Measurements from ENCODE around the gene PTPRE.

DNA sequence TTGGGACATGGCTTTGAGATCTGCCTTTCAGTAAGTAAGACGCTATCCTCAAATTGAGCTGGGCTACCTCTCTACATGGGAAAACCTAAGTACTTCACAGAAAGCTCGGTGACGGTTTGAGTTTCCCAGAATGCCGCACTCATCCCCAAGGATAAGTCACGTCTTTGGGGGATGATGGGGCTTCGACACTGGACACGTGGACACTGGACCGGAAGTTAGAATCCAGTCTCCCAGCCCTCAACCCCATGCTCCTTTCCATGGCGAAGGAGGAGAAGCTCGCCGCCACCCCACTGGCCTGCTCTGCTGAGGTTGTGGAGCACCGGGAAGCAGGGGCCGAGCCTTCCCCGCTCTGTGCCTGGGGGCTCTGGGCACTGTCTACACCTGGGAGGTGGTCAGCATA, 27.5 kb downstream of the PTPRE start:
- TF ChIP-seq, protein P1, sequence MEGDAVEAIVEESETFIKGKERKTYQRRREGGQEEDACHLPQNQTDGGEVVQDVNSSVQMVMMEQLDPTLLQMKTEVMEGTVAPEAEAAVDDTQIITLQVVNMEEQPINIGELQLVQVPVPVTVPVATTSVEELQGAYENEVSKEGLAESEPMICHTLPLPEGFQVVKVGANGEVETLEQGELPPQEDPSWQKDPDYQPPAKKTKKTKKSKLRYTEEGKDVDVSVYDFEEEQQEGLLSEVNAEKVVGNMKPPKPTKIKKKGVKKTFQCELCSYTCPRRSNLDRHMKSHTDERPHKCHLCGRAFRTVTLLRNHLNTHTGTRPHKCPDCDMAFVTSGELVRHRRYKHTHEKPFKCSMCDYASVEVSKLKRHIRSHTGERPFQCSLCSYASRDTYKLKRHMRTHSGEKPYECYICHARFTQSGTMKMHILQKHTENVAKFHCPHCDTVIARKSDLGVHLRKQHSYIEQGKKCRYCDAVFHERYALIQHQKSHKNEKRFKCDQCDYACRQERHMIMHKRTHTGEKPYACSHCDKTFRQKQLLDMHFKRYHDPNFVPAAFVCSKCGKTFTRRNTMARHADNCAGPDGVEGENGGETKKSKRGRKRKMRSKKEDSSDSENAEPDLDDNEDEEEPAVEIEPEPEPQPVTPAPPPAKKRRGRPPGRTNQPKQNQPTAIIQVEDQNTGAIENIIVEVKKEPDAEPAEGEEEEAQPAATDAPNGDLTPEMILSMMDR (IDR thresholded peaks at IDR 0.05; ENCODE audit: low read depth, low read length), result no peak
- no peak for TF ChIP-seq EZH2phosphoT487 (IDR thresholded peaks at IDR 0.05; ENCODE audit: low read depth)
